Parathyroid adenoma (tissue), 2 donors: Measurements from ENCODE around the gene SEC14L5.

Experiments used
- H2AFZ ChIP-seq: fragments of 300-600 bp; sonication (generic); one replicate; pipeline ENCODE4 v1.7.0; 2017; ENCODE audit warnings: antibody characterized with exemption, mild to moderate bottlenecking
- H3K27ac ChIP-seq: fragments of 300-600 bp; sonication (generic); one replicate; pipeline ENCODE4 v1.7.0; 2017
- H3K27me3 ChIP-seq: fragments of 300-600 bp; sonication (generic); one replicate; pipeline ENCODE4 v1.7.0; 2017; ENCODE audit warnings: low read length; ENCODE audit not compliant: control insufficient read depth, insufficient read depth
- H3K36me3 ChIP-seq: fragments of 300-600 bp; sonication (generic); one replicate; pipeline ENCODE4 v1.7.0; 2017; ENCODE audit warnings: low read length; ENCODE audit not compliant: control insufficient read depth, insufficient read depth
- H3K4me1 ChIP-seq: fragments of 300-600 bp; sonication (generic); one replicate; pipeline ENCODE4 v1.7.0; 2017; ENCODE audit warnings: control low read depth
- H3K4me2 ChIP-seq: fragments of 300-600 bp; sonication (generic); one replicate; pipeline ENCODE4 v1.7.0; 2017; ENCODE audit warnings: low read length
- H3K4me3 ChIP-seq: fragments of 300-600 bp; sonication (generic); one replicate; pipeline ENCODE4 v1.7.0; 2017; ENCODE audit warnings: low read depth, low read length
- H3K79me2 ChIP-seq: fragments of 300-600 bp; sonication (generic); one replicate; pipeline ENCODE4 v1.7.0; 2017; ENCODE audit warnings: control low read depth
- H3K9ac ChIP-seq: fragments of 300-600 bp; sonication (generic); one replicate; pipeline ENCODE4 v1.7.0; 2017; ENCODE audit warnings: mild to moderate bottlenecking
- H3K9me3 ChIP-seq: fragments of 300-600 bp; sonication (generic); one replicate; pipeline ENCODE4 v1.7.0; 2017; ENCODE audit warnings: low read length; ENCODE audit not compliant: control insufficient read depth
- CTCF ChIP-seq: fragments of 300-600 bp; sonication (generic); IDR thresholded peaks from one replicate; pipeline ENCODE4 v1.7.0; 2017; ENCODE audit warnings: antibody characterized with exemption, mild to moderate bottlenecking
- donor health status: primary hyperparathyroidism.

The SEC14L5 gene

DNA sequence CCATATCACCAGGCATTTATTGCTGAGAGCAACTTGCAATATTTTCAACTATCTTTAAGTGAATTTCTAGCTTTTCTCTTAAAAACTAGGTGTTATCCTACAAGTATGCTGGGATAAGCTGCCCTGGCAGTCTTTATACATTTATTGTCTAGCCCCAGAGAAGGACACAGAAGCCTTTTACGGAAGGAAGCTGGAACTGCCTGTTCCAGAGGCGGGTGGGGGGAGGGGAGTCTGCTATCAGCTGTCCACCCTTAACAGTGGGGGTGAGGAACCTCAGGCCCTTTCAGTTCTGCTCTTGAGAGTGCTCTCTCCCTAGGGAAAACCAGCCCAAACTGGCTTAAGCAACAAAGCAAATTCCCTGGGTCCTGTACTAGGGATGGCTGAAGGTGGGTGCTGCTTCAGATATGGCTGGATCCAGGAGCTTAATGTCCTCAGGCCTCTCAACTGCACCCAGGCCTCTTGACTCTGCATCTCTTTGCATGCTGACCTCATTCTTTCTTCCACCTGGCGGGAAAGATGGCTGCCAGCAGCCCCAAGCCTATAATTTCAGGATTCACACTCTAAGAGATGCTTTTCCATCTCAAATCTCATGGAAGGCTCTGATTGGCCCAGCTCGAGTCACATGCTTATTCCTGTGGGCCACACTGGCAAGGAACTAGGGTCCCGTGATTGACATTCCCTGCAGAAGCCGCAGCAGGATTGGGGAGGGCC, 59.0 kb downstream of the SEC14L5 start:
- Histone ChIP-seq H3K27me3 (no peaks in the 10 kb centered on the region), H3K79me2 (no peaks in the 10 kb centered on the region), H3K4me1 (no peaks in the 10 kb centered on the region), H2AFZ (no peak overlapping the region), H3K36me3 (no peaks in the 10 kb centered on the region), H3K27ac (no peak overlapping the region), H3K4me3 (no peak overlapping the region), H3K9me3 (no peaks in the 10 kb centered on the region), H3K4me2 (no peak overlapping the region), H3K9ac (no peak overlapping the region)
- TF ChIP-seq CTCF = no peak

DNA sequence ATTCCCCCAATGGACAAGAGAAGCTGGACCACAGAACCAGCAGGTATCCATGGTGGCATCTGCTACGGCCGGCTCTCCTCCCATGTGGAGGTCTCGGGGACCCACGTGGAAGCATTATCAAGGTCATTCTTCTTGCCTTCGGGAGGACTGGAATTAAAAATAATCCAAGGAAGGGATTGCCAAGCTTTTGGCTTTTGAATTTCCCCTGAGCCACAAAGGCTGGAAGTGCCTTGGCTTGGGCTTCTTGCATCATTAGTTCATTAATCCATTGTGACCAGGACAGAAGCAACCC, 59.5 kb downstream of the SEC14L5 start:
- Histone ChIP-seq H2AFZ (no peak overlapping the region), H3K79me2 (no peaks in the 10 kb centered on the region), H3K4me1 (no peaks in the 10 kb centered on the region), H3K9ac (no peak overlapping the region), H3K36me3 (no peaks in the 10 kb centered on the region), H3K27ac (no peak overlapping the region), H3K4me3 (no peak overlapping the region), H3K27me3 (no peaks in the 10 kb centered on the region), H3K4me2 (no peak overlapping the region), H3K9me3 (no peaks in the 10 kb centered on the region)
- TF ChIP-seq CTCF = no peak

- Histone ChIP-seq H3K27ac (no peak overlapping the region), H3K4me1 (no peaks in the 10 kb centered on the region), H3K36me3 (no peaks in the 10 kb centered on the region), H2AFZ (no peak overlapping the region), H3K79me2 (no peaks in the 10 kb centered on the region), H3K9me3 (no peaks in the 10 kb centered on the region), H3K4me2 (no peak overlapping the region), H3K4me3 (no peak overlapping the region), H3K27me3 (no peaks in the 10 kb centered on the region), H3K9ac (no peak overlapping the region)
- TF ChIP-seq CTCF = no peak
Observed at GRCh38 chr16:5018793-5019192, 60.7 kb downstream of the SEC14L5 start.

GRCh38 chr16:5019775-5020174, 61.6 kb downstream of the SEC14L5 start:
- Histone ChIP-seq H2AFZ (no peak overlapping the region), H3K9me3 (no peaks in the 10 kb centered on the region), H3K36me3 (no peaks in the 10 kb centered on the region), H3K27me3 (no peaks in the 10 kb centered on the region), H3K4me1 (no peaks in the 10 kb centered on the region), H3K27ac (no peak overlapping the region), H3K4me2 (no peak overlapping the region), H3K79me2 (no peaks in the 10 kb centered on the region), H3K9ac (no peak overlapping the region), H3K4me3 (no peak overlapping the region)
- TF ChIP-seq CTCF = no peak

DNA sequence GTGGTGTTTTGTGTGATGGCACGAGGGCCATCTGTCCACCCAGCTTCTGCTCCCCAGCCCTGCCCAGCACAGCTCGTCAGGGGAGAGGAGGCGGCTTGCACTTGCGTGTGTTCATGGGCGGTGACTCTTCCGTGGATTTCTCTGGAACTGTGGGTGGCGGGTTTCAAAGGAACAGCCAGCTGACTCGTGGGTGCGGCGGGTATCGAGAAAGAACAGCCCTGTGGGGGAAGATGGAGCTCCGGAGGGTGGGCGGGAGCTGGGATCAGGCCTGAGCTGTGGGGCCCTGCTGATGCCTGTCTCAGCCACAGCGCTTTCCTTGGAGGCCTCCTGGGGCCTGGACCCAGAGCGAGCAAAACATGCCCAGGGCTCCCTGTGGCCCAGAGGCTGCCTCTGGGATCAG, 62.4 kb downstream of the SEC14L5 start:
- H3K4me2 ChIP-seq = no peak overlapping the region
- H3K4me3 ChIP-seq = no peak overlapping the region
- H2AFZ ChIP-seq = no peak overlapping the region
- TF ChIP-seq CTCF = no peak
- H3K36me3 ChIP-seq = no peaks in the 10 kb centered on the region
- H3K4me1 ChIP-seq = no peaks in the 10 kb centered on the region
- H3K27ac ChIP-seq = no peak overlapping the region
- no peaks in the 10 kb centered on the region for H3K9me3 ChIP-seq
- H3K79me2 ChIP-seq = no peaks in the 10 kb centered on the region
- H3K9ac ChIP-seq = no peak overlapping the region
- no peaks in the 10 kb centered on the region for H3K27me3 ChIP-seq
